HEK293 (cell line): ENCODE data around the gene RNF212.

Experiments
- CTCF ChIA-PET: fragments of 350-600 bp; formaldehyde crosslinking; extraction: SDS; loops from one replicate; lab custom pipeline; 2021; ENCODE audit warnings: antibody characterized with exemption; lab: Yijun Ruan, JAX
- POLR2A ChIA-PET: fragments of 300-600 bp; formaldehyde crosslinking; extraction: SDS; loops from one replicate; lab custom pipeline; 2020; ENCODE audit warnings: antibody characterized with exemption, inconsistent platforms; lab: Yijun Ruan, JAX
- H3K27ac ChIP-seq: fragments of 200-500 bp; sonication (Bioruptor generic); 2 replicates; pipeline ENCODE4 v1.5.1; 2014; ENCODE audit warnings: low read depth, low read length, control low read depth, inconsistent platforms; ENCODE audit errors: extremely low read depth
- H3K36me3 ChIP-seq, 2 experiments: fragments of 200-500 bp in 1 of 2; sonication (Bioruptor generic) in 1 of 2; 1 replicate in 1 of 2; 2 replicates in 1 of 2; pipeline ENCODE4 v1.5.1; 2014 to 2017; ENCODE audit warnings: inconsistent platforms in 2 of 2, low read length in 2 of 2; ENCODE audit not compliant: control insufficient read depth in 2 of 2, insufficient read depth in 1 of 2
- H3K4me1 ChIP-seq: fragments of 200-500 bp; sonication (Bioruptor generic); 2 replicates; pipeline ENCODE4 v1.5.1; 2014; ENCODE audit warnings: mild to moderate bottlenecking, low read length, inconsistent platforms; ENCODE audit not compliant: control insufficient read depth, insufficient read depth
- H3K4me3 ChIP-seq: 2 replicates; pipeline ENCODE4 v1.5.1; 2011; ENCODE audit warnings: low read depth, mild to moderate bottlenecking, control low read depth, low read length, moderate library complexity
- H3K9me3 ChIP-seq: fragments of 200-500 bp; sonication (Bioruptor generic); 2 replicates; pipeline ENCODE4 v1.5.1; 2014; ENCODE audit warnings: low read depth, low read length, inconsistent platforms; ENCODE audit not compliant: control insufficient read depth, insufficient read depth
- GLIS2 ChIP-seq: fragments of 450-650 bp; formaldehyde crosslinking; IDR thresholded peaks from 2 replicates; pipeline ENCODE4 v1.5.1; 2016; ENCODE audit warnings: missing biosample characterization, missing genetic modification characterization
- KLF9 ChIP-seq: fragments of 450-650 bp; formaldehyde crosslinking; IDR thresholded peaks from 2 replicates; pipeline ENCODE4 v1.5.1; 2016; ENCODE audit warnings: missing biosample characterization, missing genetic modification characterization, low read depth
- MEIS1 ChIP-seq: sonication (generic); formaldehyde crosslinking; IDR thresholded peaks from 2 replicates; pipeline ENCODE4 v1.8.1; 2022; ENCODE audit warnings: missing genetic modification reagents, mild to moderate bottlenecking, borderline replicate concordance
- SCRT1 ChIP-seq: fragments of 450-650 bp; formaldehyde crosslinking; IDR thresholded peaks from 2 replicates; pipeline ENCODE4 v1.5.1; 2016; ENCODE audit warnings: missing biosample characterization, missing genetic modification characterization, borderline replicate concordance
- ZBTB7A ChIP-seq: fragments of 450-650 bp; formaldehyde crosslinking; IDR thresholded peaks from 2 replicates; pipeline ENCODE4 v1.5.1; 2016; ENCODE audit warnings: low read depth, missing biosample characterization, missing genetic modification characterization
- ZFHX2 ChIP-seq: fragments of 450-650 bp; formaldehyde crosslinking; conservative IDR thresholded peaks from 2 replicates; pipeline ENCODE4 v1.5.1; 2016; ENCODE audit warnings: missing biosample characterization, missing genetic modification characterization
- ZFP69B ChIP-seq: fragments of 450-650 bp; formaldehyde crosslinking; IDR thresholded peaks from 2 replicates; pipeline ENCODE4 v1.5.1; 2016; ENCODE audit warnings: missing biosample characterization, missing genetic modification characterization
- ZNF114 ChIP-seq: fragments of 450-650 bp; formaldehyde crosslinking; IDR thresholded peaks from 2 replicates; pipeline ENCODE4 v1.5.0; 2017; ENCODE audit warnings: missing biosample characterization, missing genetic modification characterization
- ZNF133 ChIP-seq: fragments of 450-650 bp; formaldehyde crosslinking; IDR thresholded peaks from 2 replicates; pipeline ENCODE4 v1.5.1; 2016; ENCODE audit warnings: missing biosample characterization, missing genetic modification characterization
- ZNF157 ChIP-seq: fragments of 450-650 bp; formaldehyde crosslinking; IDR thresholded peaks from 2 replicates; pipeline ENCODE4 v1.5.1; 2016; ENCODE audit warnings: missing biosample characterization, missing genetic modification characterization
- ZNF184 ChIP-seq: fragments of 450-650 bp; IDR thresholded peaks from 2 replicates; pipeline ENCODE4 v1.5.1; 2018; ENCODE audit warnings: missing biosample characterization, mild to moderate bottlenecking, missing genetic modification characterization
- ZNF548 ChIP-seq: fragments of 450-650 bp; formaldehyde crosslinking; IDR thresholded peaks from 2 replicates; pipeline ENCODE4 v1.5.1; 2016; ENCODE audit warnings: missing biosample characterization, missing genetic modification characterization
- ZNF596 ChIP-seq: fragments of 450-650 bp; IDR thresholded peaks from 2 replicates; pipeline ENCODE4 v1.5.0; 2018; ENCODE audit warnings: missing biosample characterization, mild to moderate bottlenecking, missing genetic modification characterization, moderate library complexity
- ZNF654 ChIP-seq: fragments of 450-650 bp; formaldehyde crosslinking; IDR thresholded peaks from 2 replicates; pipeline ENCODE4 v1.5.1; 2016; ENCODE audit warnings: low read depth, missing biosample characterization, missing genetic modification characterization
- ZNF701 ChIP-seq: fragments of 450-650 bp; formaldehyde crosslinking; IDR thresholded peaks from 2 replicates; pipeline ENCODE4 v1.5.1; 2016; ENCODE audit warnings: missing biosample characterization, missing genetic modification characterization
- ZNF768 ChIP-seq: fragments of 450-650 bp; formaldehyde crosslinking; IDR thresholded peaks from 2 replicates; pipeline ENCODE4 v1.5.1; 2018; ENCODE audit warnings: missing biosample characterization, mild to moderate bottlenecking, missing genetic modification characterization
- ZNF785 ChIP-seq: fragments of 450-650 bp; formaldehyde crosslinking; IDR thresholded peaks from 2 replicates; pipeline ENCODE4 v1.5.1; 2016; ENCODE audit warnings: missing biosample characterization, missing genetic modification characterization
- ZNF792 ChIP-seq: fragments of 450-650 bp; formaldehyde crosslinking; IDR thresholded peaks from 2 replicates; pipeline ENCODE4 v1.5.1; 2016; ENCODE audit warnings: missing biosample characterization, missing genetic modification characterization
- ZNF830 ChIP-seq: fragments of 450-650 bp; IDR thresholded peaks from 2 replicates; pipeline ENCODE4 v1.5.0; 2018; ENCODE audit warnings: missing biosample characterization, missing genetic modification characterization, low read depth, mild to moderate bottlenecking, moderate library complexity
- ZSCAN16 ChIP-seq: fragments of 450-650 bp; formaldehyde crosslinking; IDR thresholded peaks from 2 replicates; pipeline ENCODE4 v1.5.1; 2016; ENCODE audit warnings: missing biosample characterization, missing genetic modification characterization
- TF ChIP-seq, protein P1 (sequence below): fragments of 450-650 bp; formaldehyde crosslinking; IDR thresholded peaks from 2 replicates; pipeline ENCODE4 v1.5.1; 2016; ENCODE audit warnings: missing biosample characterization, missing genetic modification characterization
- TF ChIP-seq, protein P2 (sequence below): fragments of 450-650 bp; formaldehyde crosslinking; IDR thresholded peaks from 2 replicates; pipeline ENCODE4 v1.5.1; 2016; ENCODE audit warnings: missing biosample characterization, missing genetic modification characterization
- TF ChIP-seq, protein P3 (sequence below): sonication (generic); formaldehyde crosslinking; IDR thresholded peaks from 2 replicates; pipeline ENCODE4 v1.8.1; 2022; ENCODE audit warnings: mild to moderate bottlenecking, moderate library complexity, missing genetic modification reagents
- TF ChIP-seq, protein P4 (sequence below): fragments of 450-650 bp; formaldehyde crosslinking; IDR thresholded peaks from 2 replicates; pipeline ENCODE4 v1.5.1; 2016; ENCODE audit warnings: missing biosample characterization, missing genetic modification characterization
- TF ChIP-seq, protein P5 (sequence below): fragments of 450-650 bp; formaldehyde crosslinking; IDR thresholded peaks from 2 replicates; pipeline ENCODE4 v1.5.1; 2016; ENCODE audit warnings: missing biosample characterization, missing genetic modification characterization

RNF212 gene

DNA sequence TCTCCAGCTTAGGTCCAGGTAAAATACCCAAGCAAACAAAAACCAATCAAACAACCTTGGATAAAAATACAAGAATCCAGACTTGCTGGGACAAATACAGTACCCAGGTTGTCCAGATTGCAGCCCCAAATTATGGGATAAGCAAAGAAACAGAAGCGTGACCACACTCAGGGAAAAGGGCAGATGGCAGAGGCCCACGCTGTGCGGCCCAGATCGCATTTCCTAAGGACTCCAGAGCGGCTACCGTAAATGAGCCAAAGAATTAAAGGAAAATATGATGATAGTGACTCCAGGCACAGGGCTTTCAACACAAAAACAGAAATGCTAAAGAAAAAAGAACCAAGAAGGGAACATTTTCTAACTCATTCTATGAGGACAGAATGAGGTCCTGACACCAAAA, 51.6 kb downstream of the RNF212 start:
- Histone ChIP-seq H3K36me3 (no peaks in the 10 kb centered on the region), H3K4me3 (no peak overlapping the region), H3K27ac (no peak overlapping the region), H3K9me3 (no peaks in the 10 kb centered on the region), H3K4me1 (no peaks in the 10 kb centered on the region)
- POLR2A ChIA-PET = no interaction called here
- CTCF ChIA-PET = no interaction called here
- TF ChIP-seq ZNF654 (tag by site-specific recombination) = no peak
- no peak for TF ChIP-seq ZNF792 (tag by site-specific recombination)
- TF ChIP-seq ZNF157 = no peak
- TF ChIP-seq, protein P1, sequence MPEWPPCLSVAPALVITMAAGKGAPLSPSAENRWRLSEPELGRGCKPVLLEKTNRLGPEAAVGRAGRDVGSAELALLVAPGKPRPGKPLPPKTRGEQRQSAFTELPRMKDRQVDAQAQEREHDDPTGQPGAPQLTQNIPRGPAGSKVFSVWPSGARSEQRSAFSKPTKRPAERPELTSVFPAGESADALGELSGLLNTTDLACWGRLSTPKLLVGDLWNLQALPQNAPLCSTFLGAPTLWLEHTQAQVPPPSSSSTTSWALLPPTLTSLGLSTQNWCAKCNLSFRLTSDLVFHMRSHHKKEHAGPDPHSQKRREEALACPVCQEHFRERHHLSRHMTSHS (tag by site-specific recombination) = no peak
- TF ChIP-seq ZNF768 (tag by site-specific recombination) = no peak
- TF ChIP-seq ZNF830 (tag by site-specific recombination) = no peak
- no peak for TF ChIP-seq ZNF785
- TF ChIP-seq ZFP69B = no peak
- no peak for TF ChIP-seq ZNF184 (tag by site-specific recombination)
- no peak for TF ChIP-seq ZSCAN16 (tag by site-specific recombination)
- TF ChIP-seq KLF9 (tag by site-specific recombination) = no peak
- no peak for TF ChIP-seq GLIS2 (tag by site-specific recombination)
- TF ChIP-seq, protein P2, sequence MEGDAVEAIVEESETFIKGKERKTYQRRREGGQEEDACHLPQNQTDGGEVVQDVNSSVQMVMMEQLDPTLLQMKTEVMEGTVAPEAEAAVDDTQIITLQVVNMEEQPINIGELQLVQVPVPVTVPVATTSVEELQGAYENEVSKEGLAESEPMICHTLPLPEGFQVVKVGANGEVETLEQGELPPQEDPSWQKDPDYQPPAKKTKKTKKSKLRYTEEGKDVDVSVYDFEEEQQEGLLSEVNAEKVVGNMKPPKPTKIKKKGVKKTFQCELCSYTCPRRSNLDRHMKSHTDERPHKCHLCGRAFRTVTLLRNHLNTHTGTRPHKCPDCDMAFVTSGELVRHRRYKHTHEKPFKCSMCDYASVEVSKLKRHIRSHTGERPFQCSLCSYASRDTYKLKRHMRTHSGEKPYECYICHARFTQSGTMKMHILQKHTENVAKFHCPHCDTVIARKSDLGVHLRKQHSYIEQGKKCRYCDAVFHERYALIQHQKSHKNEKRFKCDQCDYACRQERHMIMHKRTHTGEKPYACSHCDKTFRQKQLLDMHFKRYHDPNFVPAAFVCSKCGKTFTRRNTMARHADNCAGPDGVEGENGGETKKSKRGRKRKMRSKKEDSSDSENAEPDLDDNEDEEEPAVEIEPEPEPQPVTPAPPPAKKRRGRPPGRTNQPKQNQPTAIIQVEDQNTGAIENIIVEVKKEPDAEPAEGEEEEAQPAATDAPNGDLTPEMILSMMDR (tag by site-specific recombination) = no peak

DNA sequence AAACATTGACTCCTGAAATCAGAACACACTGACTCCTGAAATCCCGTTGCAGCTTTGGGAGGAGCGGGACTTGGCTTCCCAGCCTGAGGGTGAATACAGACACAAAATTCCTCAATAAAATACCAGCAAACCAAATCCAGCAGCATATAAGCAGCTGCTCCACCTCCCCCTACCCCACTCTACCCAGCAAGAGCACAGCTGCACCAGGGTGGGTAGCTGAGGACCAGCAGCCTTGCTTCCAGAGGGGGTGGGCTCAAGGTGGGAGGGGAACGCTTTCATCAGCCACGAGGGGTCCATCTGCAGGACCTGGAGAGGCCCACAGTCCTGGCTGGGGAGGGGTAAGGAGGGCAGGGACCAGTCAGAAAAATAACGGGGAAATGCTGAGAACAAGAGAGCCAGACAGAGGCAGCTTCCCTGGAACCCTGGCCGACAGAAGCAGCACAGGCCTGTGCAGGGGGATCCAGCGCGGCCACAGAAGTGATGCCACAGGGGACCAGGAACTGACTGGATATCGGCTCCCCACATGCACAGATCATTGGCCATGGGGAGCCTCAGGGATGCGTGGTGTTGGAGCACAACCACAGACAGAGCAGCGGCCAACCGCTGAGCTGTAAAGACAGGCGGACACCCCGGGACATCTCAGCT, 52.2 kb downstream of the RNF212 start:
- H3K9me3 ChIP-seq = no peaks in the 10 kb centered on the region
- CTCF ChIA-PET = no interaction called here
- H3K4me3 ChIP-seq = no peak overlapping the region
- H3K27ac ChIP-seq = no peak overlapping the region
- POLR2A ChIA-PET = no interaction called here
- TF ChIP-seq, protein P3, sequence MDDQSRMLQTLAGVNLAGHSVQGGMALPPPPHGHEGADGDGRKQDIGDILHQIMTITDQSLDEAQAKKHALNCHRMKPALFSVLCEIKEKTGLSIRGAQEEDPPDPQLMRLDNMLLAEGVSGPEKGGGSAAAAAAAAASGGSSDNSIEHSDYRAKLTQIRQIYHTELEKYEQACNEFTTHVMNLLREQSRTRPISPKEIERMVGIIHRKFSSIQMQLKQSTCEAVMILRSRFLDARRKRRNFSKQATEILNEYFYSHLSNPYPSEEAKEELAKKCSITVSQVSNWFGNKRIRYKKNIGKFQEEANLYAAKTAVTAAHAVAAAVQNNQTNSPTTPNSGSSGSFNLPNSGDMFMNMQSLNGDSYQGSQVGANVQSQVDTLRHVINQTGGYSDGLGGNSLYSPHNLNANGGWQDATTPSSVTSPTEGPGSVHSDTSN (CRISPR knock-in tag) = no peak
- no peak for TF ChIP-seq ZNF596 (tag by site-specific recombination)
- TF ChIP-seq ZNF133 = no peak
- no peak for TF ChIP-seq ZNF114
- no peak for TF ChIP-seq ZBTB7A (tag by site-specific recombination)
- TF ChIP-seq, protein P4, sequence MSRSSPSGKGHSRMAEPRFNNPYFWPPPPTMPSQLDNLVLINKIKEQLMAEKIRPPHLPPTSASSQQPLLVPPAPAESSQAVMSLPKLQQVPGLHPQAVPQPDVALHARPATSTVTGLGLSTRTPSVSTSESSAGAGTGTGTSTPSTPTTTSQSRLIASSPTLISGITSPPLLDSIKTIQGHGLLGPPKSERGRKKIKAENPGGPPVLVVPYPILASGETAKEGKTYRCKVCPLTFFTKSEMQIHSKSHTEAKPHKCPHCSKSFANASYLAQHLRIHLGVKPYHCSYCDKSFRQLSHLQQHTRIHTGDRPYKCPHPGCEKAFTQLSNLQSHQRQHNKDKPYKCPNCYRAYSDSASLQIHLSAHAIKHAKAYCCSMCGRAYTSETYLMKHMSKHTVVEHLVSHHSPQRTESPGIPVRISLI (tag by site-specific recombination) = no peak
- H3K4me1 ChIP-seq = no peaks in the 10 kb centered on the region
- H3K36me3 ChIP-seq = no peaks in the 10 kb centered on the region

DNA sequence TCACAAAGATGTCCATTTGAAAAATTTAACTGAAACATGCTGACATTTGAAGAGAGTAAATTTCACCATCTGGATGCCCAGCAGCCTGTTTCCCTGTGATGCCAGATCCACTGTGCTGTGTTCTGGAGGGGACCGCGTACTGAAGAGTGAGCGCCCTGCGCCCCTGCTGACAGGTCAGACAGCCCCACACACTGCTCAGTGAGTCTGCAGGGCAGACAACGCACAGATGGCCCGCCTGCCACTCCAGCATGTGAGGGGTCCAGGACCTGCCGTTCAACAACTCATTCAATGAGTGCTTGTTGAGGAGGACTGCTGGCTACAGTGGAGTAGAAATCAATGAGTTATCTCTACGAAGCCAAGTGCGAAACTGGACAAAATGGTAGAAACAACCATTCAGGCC, 52.7 kb downstream of the RNF212 start:
- Histone ChIP-seq H3K4me1 (no peaks in the 10 kb centered on the region), H3K36me3 (no peaks in the 10 kb centered on the region), H3K9me3 (no peaks in the 10 kb centered on the region), H3K27ac (no peak overlapping the region), H3K4me3 (no peak overlapping the region)
- POLR2A ChIA-PET = no interaction called here
- TF ChIP-seq SCRT1 (tag by site-specific recombination) = no peak
- no peak for TF ChIP-seq ZNF157
- TF ChIP-seq ZFHX2 = no peak
- TF ChIP-seq MEIS1 (CRISPR knock-in tag) = no peak
- TF ChIP-seq ZNF701 (tag by site-specific recombination) = no peak
- TF ChIP-seq, protein P5, sequence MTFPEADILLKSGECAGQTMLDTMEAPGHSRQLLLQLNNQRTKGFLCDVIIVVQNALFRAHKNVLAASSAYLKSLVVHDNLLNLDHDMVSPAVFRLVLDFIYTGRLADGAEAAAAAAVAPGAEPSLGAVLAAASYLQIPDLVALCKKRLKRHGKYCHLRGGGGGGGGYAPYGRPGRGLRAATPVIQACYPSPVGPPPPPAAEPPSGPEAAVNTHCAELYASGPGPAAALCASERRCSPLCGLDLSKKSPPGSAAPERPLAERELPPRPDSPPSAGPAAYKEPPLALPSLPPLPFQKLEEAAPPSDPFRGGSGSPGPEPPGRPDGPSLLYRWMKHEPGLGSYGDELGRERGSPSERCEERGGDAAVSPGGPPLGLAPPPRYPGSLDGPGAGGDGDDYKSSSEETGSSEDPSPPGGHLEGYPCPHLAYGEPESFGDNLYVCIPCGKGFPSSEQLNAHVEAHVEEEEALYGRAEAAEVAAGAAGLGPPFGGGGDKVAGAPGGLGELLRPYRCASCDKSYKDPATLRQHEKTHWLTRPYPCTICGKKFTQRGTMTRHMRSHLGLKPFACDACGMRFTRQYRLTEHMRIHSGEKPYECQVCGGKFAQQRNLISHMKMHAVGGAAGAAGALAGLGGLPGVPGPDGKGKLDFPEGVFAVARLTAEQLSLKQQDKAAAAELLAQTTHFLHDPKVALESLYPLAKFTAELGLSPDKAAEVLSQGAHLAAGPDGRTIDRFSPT (tag by site-specific recombination) = no peak
- no peak for TF ChIP-seq ZNF548 (tag by site-specific recombination)
- TF ChIP-seq, all 188 proteins: peak for 0
- CTCF ChIA-PET = no interaction called here
